WTC11 (cell line): ENCODE data around the gene ACP3. TPM values are rescaled to one million over a fixed set of nuclear protein-coding genes. Genes with fewer than 3 reads are reported as not detected.

Experiments
- ATAC-seq: fragments of 200-7000 bp; cut with Tn5 transposase; 2 replicates; pipeline ENCODE4 v1.10.0; 2021; ENCODE audit warnings: mild to moderate bottlenecking, moderate library complexity
- CTCF ChIA-PET: fragments of 300-600 bp; sonication (Branson Sonifier 250); formaldehyde crosslinking; loops from one replicate; lab custom pipeline; 2021; ENCODE audit warnings: antibody characterized with exemption; lab: Charles Lee
- POLR2A ChIA-PET: fragments of 350-600 bp; sonication (Branson Sonifier 250); formaldehyde crosslinking; loops from one replicate; lab custom pipeline; 2021; ENCODE audit warnings: antibody characterized with exemption; lab: Charles Lee
- DNase-seq: peaks from one replicate; pipeline ENCODE4 v3.0.0; 2021; ENCODE audit warnings: low spot score
- H3K27ac Mint-ChIP-seq: 2 replicates; pipeline ENCODE4 v1.8.0; 2021; ENCODE audit warnings: mixed read lengths
- H3K27me3 Mint-ChIP-seq: 2 replicates; pipeline ENCODE4 v1.8.0; 2021; ENCODE audit warnings: low read depth, mild to moderate bottlenecking, moderate library complexity, mixed read lengths
- H3K36me3 Mint-ChIP-seq: 2 replicates; pipeline ENCODE4 v1.8.0; 2021; ENCODE audit warnings: mixed read lengths
- H3K4me1 Mint-ChIP-seq: 2 replicates; pipeline ENCODE4 v1.8.0; 2022; ENCODE audit warnings: mixed read lengths
- H3K4me3 Mint-ChIP-seq: 2 replicates; pipeline ENCODE4 v1.8.0; 2021; ENCODE audit warnings: mild to moderate bottlenecking, moderate library complexity, mixed read lengths
- H3K9me3 Mint-ChIP-seq: 2 replicates; pipeline ENCODE4 v1.8.0; 2021; ENCODE audit warnings: mixed read lengths
- CBFB ChIP-seq: sonication (generic); formaldehyde crosslinking; IDR thresholded peaks from 2 replicates; pipeline ENCODE4 v1.8.1; 2022; ENCODE audit warnings: mild to moderate bottlenecking, low read depth, missing genetic modification reagents
- ELF4 ChIP-seq: sonication (generic); formaldehyde crosslinking; IDR thresholded peaks from 2 replicates; pipeline ENCODE4 v1.8.1; 2022; ENCODE audit warnings: low read depth, mild to moderate bottlenecking, moderate library complexity, missing genetic modification reagents
- RELA ChIP-seq: sonication (generic); formaldehyde crosslinking; IDR thresholded peaks from 2 replicates; pipeline ENCODE4 v1.8.1; 2022; ENCODE audit warnings: missing genetic modification reagents, mild to moderate bottlenecking, borderline replicate concordance
- ZNF396 ChIP-seq: fragments of 250-450 bp; sonication (Bioruptor Pico); IDR thresholded peaks from 2 replicates; pipeline ENCODE4 v1.8.0; 2021; ENCODE audit warnings: mild to moderate bottlenecking, moderate library complexity, borderline replicate concordance
- ZNF423 ChIP-seq: fragments of 250-450 bp; sonication (Bioruptor Pico); IDR thresholded peaks from 2 replicates; pipeline ENCODE4 v2.1.2; 2022; ENCODE audit warnings: mild to moderate bottlenecking, moderate library complexity
- total RNA-seq: library from RNA; stranded (reverse); gene quantifications from 3 replicates; pipeline ENCODE4 v1.2.3, GENCODE V29; 2021
- TF ChIP-seq, protein P1 (sequence below): sonication (generic); formaldehyde crosslinking; IDR thresholded peaks from 2 replicates; pipeline ENCODE4 v1.8.1; 2023; ENCODE audit warnings: mild to moderate bottlenecking, missing genetic modification reagents
- TF ChIP-seq, protein P2 (sequence below): sonication (generic); formaldehyde crosslinking; IDR thresholded peaks from 2 replicates; pipeline ENCODE4 v1.8.0; 2022; ENCODE audit warnings: missing genetic modification reagents
- TF ChIP-seq, protein P3 (sequence below): sonication (generic); formaldehyde crosslinking; IDR thresholded peaks from 2 replicates; pipeline ENCODE4 v1.8.1; 2022; ENCODE audit warnings: low read depth, missing genetic modification reagents, borderline replicate concordance
- TF ChIP-seq, protein P4 (sequence below): fragments of 250-450 bp; sonication (Bioruptor Pico); conservative IDR thresholded peaks from 2 replicates; pipeline ENCODE4 v1.9.0; 2021; ENCODE audit warnings: mild to moderate bottlenecking
- TF ChIP-seq, protein P5 (sequence below): sonication (generic); formaldehyde crosslinking; IDR thresholded peaks from 2 replicates; pipeline ENCODE4 v1.8.1; 2023; ENCODE audit warnings: mild to moderate bottlenecking, missing genetic modification reagents, borderline replicate concordance
- TF ChIP-seq, protein P6 (sequence below): sonication (generic); formaldehyde crosslinking; conservative IDR thresholded peaks from 2 replicates; pipeline ENCODE4 v1.8.1; 2023; ENCODE audit warnings: mild to moderate bottlenecking, low read depth, missing genetic modification reagents, moderate library complexity

Gene ACP3
- total RNA-seq, 1 experiment from 2014 or later = 2.5 TPM

DNA sequence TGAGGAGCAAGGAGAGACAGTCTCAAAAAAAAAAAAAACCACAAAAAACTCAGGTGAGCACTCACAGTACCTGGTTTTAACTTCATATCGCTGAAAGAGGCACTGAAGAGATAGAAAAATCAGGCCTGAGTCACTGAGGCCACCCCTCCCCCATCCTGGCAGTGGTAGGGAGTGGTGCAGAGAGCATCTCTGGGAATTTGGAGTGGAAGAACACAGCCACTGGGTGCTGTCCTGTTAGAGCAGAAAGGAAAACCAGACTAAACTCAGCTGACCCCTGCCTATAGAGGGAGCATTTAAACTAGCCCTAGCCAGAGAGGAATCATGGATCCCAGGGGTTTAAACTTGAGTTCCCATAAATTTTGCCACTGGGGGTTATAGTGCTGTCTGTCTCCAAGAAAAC, 77.9 kb downstream of the ACP3 start:
- CTCF ChIA-PET = interaction anchor here (1.5 to 9.3 kb wide), 3 partner anchors 13 to 52 kb away, joined by 4 to 185 read pairs (median 18); no protein-coding TSS in a partner anchor
- POLR2A ChIA-PET = no interaction called here
- DNase-seq = no peak
- Mint-ChIP-seq H3K4me3 (no peak overlapping the region), H3K27me3 (no peaks in the 10 kb centered on the region), H3K4me1 (peaks cover 16% of the 10 kb centered on the region), H3K36me3 (peaks cover 16% of the 10 kb centered on the region), H3K9me3 (peaks cover 12% of the 10 kb centered on the region), H3K27ac (no peak overlapping the region; the same call in 1 of the 2 replicates)
- no peak for TF ChIP-seq ZNF423
- TF ChIP-seq, protein P1, sequence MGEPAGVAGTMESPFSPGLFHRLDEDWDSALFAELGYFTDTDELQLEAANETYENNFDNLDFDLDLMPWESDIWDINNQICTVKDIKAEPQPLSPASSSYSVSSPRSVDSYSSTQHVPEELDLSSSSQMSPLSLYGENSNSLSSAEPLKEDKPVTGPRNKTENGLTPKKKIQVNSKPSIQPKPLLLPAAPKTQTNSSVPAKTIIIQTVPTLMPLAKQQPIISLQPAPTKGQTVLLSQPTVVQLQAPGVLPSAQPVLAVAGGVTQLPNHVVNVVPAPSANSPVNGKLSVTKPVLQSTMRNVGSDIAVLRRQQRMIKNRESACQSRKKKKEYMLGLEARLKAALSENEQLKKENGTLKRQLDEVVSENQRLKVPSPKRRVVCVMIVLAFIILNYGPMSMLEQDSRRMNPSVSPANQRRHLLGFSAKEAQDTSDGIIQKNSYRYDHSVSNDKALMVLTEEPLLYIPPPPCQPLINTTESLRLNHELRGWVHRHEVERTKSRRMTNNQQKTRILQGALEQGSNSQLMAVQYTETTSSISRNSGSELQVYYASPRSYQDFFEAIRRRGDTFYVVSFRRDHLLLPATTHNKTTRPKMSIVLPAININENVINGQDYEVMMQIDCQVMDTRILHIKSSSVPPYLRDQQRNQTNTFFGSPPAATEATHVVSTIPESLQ (CRISPR knock-in tag) = no peak
- TF ChIP-seq, protein P2, sequence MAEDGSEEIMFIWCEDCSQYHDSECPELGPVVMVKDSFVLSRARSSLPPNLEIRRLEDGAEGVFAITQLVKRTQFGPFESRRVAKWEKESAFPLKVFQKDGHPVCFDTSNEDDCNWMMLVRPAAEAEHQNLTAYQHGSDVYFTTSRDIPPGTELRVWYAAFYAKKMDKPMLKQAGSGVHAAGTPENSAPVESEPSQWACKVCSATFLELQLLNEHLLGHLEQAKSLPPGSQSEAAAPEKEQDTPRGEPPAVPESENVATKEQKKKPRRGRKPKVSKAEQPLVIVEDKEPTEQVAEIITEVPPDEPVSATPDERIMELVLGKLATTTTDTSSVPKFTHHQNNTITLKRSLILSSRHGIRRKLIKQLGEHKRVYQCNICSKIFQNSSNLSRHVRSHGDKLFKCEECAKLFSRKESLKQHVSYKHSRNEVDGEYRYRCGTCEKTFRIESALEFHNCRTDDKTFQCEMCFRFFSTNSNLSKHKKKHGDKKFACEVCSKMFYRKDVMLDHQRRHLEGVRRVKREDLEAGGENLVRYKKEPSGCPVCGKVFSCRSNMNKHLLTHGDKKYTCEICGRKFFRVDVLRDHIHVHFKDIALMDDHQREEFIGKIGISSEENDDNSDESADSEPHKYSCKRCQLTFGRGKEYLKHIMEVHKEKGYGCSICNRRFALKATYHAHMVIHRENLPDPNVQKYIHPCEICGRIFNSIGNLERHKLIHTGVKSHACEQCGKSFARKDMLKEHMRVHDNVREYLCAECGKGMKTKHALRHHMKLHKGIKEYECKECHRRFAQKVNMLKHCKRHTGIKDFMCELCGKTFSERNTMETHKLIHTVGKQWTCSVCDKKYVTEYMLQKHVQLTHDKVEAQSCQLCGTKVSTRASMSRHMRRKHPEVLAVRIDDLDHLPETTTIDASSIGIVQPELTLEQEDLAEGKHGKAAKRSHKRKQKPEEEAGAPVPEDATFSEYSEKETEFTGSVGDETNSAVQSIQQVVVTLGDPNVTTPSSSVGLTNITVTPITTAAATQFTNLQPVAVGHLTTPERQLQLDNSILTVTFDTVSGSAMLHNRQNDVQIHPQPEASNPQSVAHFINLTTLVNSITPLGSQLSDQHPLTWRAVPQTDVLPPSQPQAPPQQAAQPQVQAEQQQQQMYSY (CRISPR knock-in tag) = no peak
- no peak for TF ChIP-seq RELA
- peak; percentile 84 for ATAC-seq

DNA sequence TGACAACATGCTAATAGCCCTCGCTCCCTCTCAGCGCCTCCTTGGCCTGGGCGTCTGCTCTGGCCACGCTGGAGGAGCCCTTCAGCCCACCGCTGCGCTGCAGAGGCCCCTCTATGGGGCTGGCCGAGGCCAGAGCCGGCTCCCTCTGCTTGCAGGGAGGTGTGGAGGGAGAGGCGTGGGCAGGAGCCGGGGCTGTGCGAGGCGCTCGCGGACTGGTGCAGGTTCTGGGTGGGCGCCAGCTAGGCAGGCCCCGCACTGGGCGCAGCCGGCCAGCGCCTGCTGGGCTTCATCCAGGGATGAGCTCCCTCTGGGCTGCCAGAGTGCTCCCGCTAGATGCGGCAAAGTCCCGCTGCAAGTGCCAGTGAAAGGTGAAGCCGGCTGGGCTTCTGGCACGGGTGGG, 79.0 kb downstream of the ACP3 start:
- POLR2A ChIA-PET = interaction anchor here (1.0 kb wide), 1 partner anchor 21 kb away, joined by 3 read pairs; the partner anchor contains the start of gene DNAJC13
- DNase-seq (no peak), ATAC-seq (no peak)
- no peak overlapping the region for H3K4me3 Mint-ChIP-seq
- no peak overlapping the region for H3K27ac Mint-ChIP-seq
- peaks cover 16% of the 10 kb centered on the region for H3K4me1 Mint-ChIP-seq
- H3K9me3 Mint-ChIP-seq = peaks cover 6% of the 10 kb centered on the region
- peaks cover 9% of the 10 kb centered on the region for H3K36me3 Mint-ChIP-seq
- CTCF ChIA-PET = interaction anchor here (2.8 to 9.3 kb wide), 4 partner anchors 14 to 138 kb away, joined by 18 to 185 read pairs (median 48); no protein-coding TSS in a partner anchor
- H3K27me3 Mint-ChIP-seq = no peaks in the 10 kb centered on the region
- no peak for TF ChIP-seq CBFB (CRISPR knock-in tag)
- no peak for TF ChIP-seq ZNF396 (CRISPR knock-in tag)
- TF ChIP-seq, protein P2 (CRISPR knock-in tag) = no peak
- TF ChIP-seq, protein P3, sequence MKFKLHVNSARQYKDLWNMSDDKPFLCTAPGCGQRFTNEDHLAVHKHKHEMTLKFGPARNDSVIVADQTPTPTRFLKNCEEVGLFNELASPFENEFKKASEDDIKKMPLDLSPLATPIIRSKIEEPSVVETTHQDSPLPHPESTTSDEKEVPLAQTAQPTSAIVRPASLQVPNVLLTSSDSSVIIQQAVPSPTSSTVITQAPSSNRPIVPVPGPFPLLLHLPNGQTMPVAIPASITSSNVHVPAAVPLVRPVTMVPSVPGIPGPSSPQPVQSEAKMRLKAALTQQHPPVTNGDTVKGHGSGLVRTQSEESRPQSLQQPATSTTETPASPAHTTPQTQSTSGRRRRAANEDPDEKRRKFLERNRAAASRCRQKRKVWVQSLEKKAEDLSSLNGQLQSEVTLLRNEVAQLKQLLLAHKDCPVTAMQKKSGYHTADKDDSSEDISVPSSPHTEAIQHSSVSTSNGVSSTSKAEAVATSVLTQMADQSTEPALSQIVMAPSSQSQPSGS (CRISPR knock-in tag) = no peak
- TF ChIP-seq, protein P4, sequence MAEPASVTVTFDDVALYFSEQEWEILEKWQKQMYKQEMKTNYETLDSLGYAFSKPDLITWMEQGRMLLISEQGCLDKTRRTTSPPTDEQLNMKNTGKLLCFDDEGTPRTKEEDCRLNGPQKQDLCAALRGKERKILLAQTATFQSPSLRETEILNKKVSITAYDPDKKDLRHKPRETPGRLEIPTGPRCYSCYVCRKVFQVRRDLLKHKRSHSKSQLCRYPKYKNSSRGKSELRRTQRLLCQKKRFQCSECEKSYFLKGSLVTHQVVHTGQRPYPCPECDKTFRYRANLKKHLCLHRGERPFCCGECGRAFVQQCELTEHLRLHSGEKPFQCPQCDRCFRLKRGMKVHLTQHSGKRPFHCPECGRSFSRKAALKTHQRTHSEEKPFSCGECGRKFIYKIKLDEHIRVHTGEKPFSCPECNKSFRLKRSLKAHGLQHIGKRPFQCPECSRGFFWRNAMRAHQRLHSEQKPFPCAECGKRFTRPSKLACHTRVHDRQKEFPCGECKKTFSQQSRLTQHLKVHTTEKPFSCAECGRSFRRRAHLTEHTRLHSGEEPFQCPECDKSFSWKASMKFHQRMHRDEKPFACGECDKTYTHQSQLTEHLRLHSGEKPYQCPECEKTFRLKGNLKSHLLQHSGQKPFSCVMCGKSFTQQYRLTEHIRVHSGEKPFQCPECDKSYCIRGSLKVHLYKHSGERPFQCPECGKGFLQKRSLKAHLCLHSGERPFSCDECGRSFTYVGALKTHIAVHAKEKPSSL (CRISPR knock-in tag) = no peak
- TF ChIP-seq, protein P5, sequence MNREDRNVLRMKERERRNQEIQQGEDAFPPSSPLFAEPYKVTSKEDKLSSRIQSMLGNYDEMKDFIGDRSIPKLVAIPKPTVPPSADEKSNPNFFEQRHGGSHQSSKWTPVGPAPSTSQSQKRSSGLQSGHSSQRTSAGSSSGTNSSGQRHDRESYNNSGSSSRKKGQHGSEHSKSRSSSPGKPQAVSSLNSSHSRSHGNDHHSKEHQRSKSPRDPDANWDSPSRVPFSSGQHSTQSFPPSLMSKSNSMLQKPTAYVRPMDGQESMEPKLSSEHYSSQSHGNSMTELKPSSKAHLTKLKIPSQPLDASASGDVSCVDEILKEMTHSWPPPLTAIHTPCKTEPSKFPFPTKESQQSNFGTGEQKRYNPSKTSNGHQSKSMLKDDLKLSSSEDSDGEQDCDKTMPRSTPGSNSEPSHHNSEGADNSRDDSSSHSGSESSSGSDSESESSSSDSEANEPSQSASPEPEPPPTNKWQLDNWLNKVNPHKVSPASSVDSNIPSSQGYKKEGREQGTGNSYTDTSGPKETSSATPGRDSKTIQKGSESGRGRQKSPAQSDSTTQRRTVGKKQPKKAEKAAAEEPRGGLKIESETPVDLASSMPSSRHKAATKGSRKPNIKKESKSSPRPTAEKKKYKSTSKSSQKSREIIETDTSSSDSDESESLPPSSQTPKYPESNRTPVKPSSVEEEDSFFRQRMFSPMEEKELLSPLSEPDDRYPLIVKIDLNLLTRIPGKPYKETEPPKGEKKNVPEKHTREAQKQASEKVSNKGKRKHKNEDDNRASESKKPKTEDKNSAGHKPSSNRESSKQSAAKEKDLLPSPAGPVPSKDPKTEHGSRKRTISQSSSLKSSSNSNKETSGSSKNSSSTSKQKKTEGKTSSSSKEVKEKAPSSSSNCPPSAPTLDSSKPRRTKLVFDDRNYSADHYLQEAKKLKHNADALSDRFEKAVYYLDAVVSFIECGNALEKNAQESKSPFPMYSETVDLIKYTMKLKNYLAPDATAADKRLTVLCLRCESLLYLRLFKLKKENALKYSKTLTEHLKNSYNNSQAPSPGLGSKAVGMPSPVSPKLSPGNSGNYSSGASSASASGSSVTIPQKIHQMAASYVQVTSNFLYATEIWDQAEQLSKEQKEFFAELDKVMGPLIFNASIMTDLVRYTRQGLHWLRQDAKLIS (CRISPR knock-in tag) = no peak
- TF ChIP-seq, protein P6, sequence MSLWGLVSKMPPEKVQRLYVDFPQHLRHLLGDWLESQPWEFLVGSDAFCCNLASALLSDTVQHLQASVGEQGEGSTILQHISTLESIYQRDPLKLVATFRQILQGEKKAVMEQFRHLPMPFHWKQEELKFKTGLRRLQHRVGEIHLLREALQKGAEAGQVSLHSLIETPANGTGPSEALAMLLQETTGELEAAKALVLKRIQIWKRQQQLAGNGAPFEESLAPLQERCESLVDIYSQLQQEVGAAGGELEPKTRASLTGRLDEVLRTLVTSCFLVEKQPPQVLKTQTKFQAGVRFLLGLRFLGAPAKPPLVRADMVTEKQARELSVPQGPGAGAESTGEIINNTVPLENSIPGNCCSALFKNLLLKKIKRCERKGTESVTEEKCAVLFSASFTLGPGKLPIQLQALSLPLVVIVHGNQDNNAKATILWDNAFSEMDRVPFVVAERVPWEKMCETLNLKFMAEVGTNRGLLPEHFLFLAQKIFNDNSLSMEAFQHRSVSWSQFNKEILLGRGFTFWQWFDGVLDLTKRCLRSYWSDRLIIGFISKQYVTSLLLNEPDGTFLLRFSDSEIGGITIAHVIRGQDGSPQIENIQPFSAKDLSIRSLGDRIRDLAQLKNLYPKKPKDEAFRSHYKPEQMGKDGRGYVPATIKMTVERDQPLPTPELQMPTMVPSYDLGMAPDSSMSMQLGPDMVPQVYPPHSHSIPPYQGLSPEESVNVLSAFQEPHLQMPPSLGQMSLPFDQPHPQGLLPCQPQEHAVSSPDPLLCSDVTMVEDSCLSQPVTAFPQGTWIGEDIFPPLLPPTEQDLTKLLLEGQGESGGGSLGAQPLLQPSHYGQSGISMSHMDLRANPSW (CRISPR knock-in tag) = no peak
- TF ChIP-seq ELF4 (CRISPR knock-in tag) = no peak
